ENCODE results near the gene UBQLNL.

The UBQLNL gene

GRCh38 chr11:5507177-5507932, 9.1 kb downstream of the UBQLNL start:
- no peak for DNase-seq (ENCODE audit: low spot score)

GRCh38 chr11:5505363-5506048, 11.0 kb downstream of the UBQLNL start:
- no peak for DNase-seq (ENCODE audit: low spot score)

- no peak for DNase-seq (ENCODE audit: low spot score)
These were observed 12.0 kb downstream of the UBQLNL start for GRCh38 chr11:5504403-5504921.

- no peak for DNase-seq (ENCODE audit: low spot score)
These were observed 16.1 kb downstream of the UBQLNL start for GRCh38 chr11:5500393-5500801.

GRCh38 chr11:5499671-5500070, 16.8 kb downstream of the UBQLNL start:
- no peak for DNase-seq (ENCODE audit: low spot score)

- no peak for DNase-seq (ENCODE audit: low spot score)
These were observed 26.7 kb downstream of the UBQLNL start for GRCh38 chr11:5489576-5490357.

- DNase-seq (ENCODE audit: low spot score): no peak
These were observed 27.6 kb downstream of the UBQLNL start for GRCh38 chr11:5488798-5489399.

- no peak for DNase-seq (ENCODE audit: low spot score)
These were observed 28.1 kb downstream of the UBQLNL start, which contains the start of gene OR52D1 for GRCh38 chr11:5488385-5488784. OR52D1 (plus strand) TSS chr11:5488685; CDS start chr11:5488707, 22 bp downstream.

- no peak for DNase-seq (ENCODE audit: low spot score)
These were observed 30.1 kb downstream of the UBQLNL start for GRCh38 chr11:5486421-5486820.

GRCh38 chr11:5486003-5486402, 30.5 kb downstream of the UBQLNL start:
- DNase-seq (ENCODE audit: low spot score): no peak

GRCh38 chr11:5476186-5476819, 40.2 kb downstream of the UBQLNL start:
- DNase-seq (ENCODE audit: low spot score): peak; percentile 28

- DNase-seq (ENCODE audit: low spot score): no peak
These were observed 42.6 kb downstream of the UBQLNL start for GRCh38 chr11:5473921-5474320.

- no peak for DNase-seq (ENCODE audit: low spot score)
These were observed 49.0 kb downstream of the UBQLNL start for GRCh38 chr11:5467527-5467926.

Data from D341Med (cell line).